ENCODE results near the gene TMEM214.

- TF ChIP-seq CTCF (conservative IDR thresholded peaks at IDR 0.05; ENCODE audit: low read length): peak; percentile 78
- TF ChIP-seq EZH2phosphoT487 (IDR thresholded peaks at IDR 0.05; ENCODE audit: borderline replicate concordance): no peak
Measured at GRCh38 chr2:27016801-27017325, 15.9 kb upstream of the TMEM214 start.
